Liver (tissue), 9 donors: Measurements from ENCODE around the gene HOXA7. TPM values are rescaled to one million over a fixed set of nuclear protein-coding genes. Genes with fewer than 3 reads are reported as not detected.

Experiments used
- DNase-seq: peaks from one replicate; pipeline ENCODE4 v3.0.0-alpha.2; 2017; ENCODE audit warnings: low spot score
- H3K27ac ChIP-seq, 2 donors: one replicate each; pipeline ENCODE4 v1.7.0; 2013; ENCODE audit warnings: inconsistent platforms in 2 of 2, low read length in 2 of 2, control low read depth in 1 of 2, low read depth in 1 of 2, mild to moderate bottlenecking in 1 of 2
- H3K27me3 ChIP-seq, 4 donors: one replicate each; pipeline versions ENCODE4 v1.6.1 to v1.7.0; 2013; ENCODE audit warnings: low read length in 3 of 4, inconsistent platforms in 1 of 4, mild to moderate bottlenecking in 1 of 4, moderate library complexity in 1 of 4; ENCODE audit not compliant: control insufficient read depth in 4 of 4, insufficient read depth in 4 of 4
- H3K36me3 ChIP-seq, 4 donors: one replicate each; pipeline versions ENCODE4 v1.6.1 to v1.7.0; 2013; ENCODE audit warnings: low read length in 3 of 4, mild to moderate bottlenecking in 3 of 4, low read depth in 1 of 4, moderate library complexity in 1 of 4; ENCODE audit not compliant: control insufficient read depth in 4 of 4, insufficient read depth in 3 of 4
- H3K4me1 ChIP-seq, 4 donors: one replicate each; pipeline versions ENCODE4 v1.6.1 to v1.7.0; 2013; ENCODE audit warnings: low read length in 3 of 4, mild to moderate bottlenecking in 3 of 4, moderate library complexity in 1 of 4; ENCODE audit not compliant: control insufficient read depth in 4 of 4, insufficient read depth in 4 of 4
- H3K4me3 ChIP-seq, 3 donors: one replicate each; pipeline versions ENCODE4 v1.6.1 to v1.7.0; 2013; ENCODE audit warnings: low read length in 3 of 3, control low read depth in 1 of 3, low read depth in 1 of 3, mild to moderate bottlenecking in 1 of 3
- H3K9ac ChIP-seq, 2 donors: one replicate each; pipeline ENCODE4 v1.7.0; 2013; ENCODE audit warnings: low read length in 2 of 2, mild to moderate bottlenecking in 2 of 2, moderate library complexity in 2 of 2, control low read depth in 1 of 2, low read depth in 1 of 2
- H3K9me3 ChIP-seq, 4 donors: one replicate each; pipeline versions ENCODE4 v1.6.1 to v1.7.0; 2013; ENCODE audit warnings: low read length in 3 of 4; ENCODE audit not compliant: control insufficient read depth in 4 of 4
- EGR1 ChIP-seq, 2 donors: IDR thresholded peaks; 2 replicates each; pipeline ENCODE4 v1.6.1; 2016 to 2018; ENCODE audit warnings: antibody characterized with exemption in 2 of 2, low read depth in 2 of 2
- FOXA2 ChIP-seq: IDR thresholded peaks from 2 replicates; pipeline ENCODE4 v1.6.1; 2016; ENCODE audit warnings: antibody characterized with exemption
- GABPA ChIP-seq, 2 donors: IDR thresholded peaks in 1 of 2; conservative IDR thresholded peaks in 1 of 2; 2 replicates each; pipeline ENCODE4 v1.6.1; 2016; ENCODE audit warnings: antibody characterized with exemption in 2 of 2, mild to moderate bottlenecking in 1 of 2, moderate library complexity in 1 of 2
- HNF4A ChIP-seq, 2 donors: conservative IDR thresholded peaks; 2 replicates each; pipeline ENCODE4 v1.6.1; 2016; ENCODE audit warnings: antibody characterized with exemption in 2 of 2, mild to moderate bottlenecking in 2 of 2
- HNF4G ChIP-seq: IDR thresholded peaks from 2 replicates; pipeline ENCODE4 v1.6.1; 2016; ENCODE audit warnings: antibody characterized with exemption
- JUND ChIP-seq, 2 donors: IDR thresholded peaks; 2 replicates each; pipeline ENCODE4 v1.6.1; 2016; ENCODE audit warnings: antibody characterized with exemption in 2 of 2
- NR2F2 ChIP-seq: IDR thresholded peaks from 2 replicates; pipeline ENCODE4 v1.6.1; 2016; ENCODE audit warnings: antibody characterized with exemption
- RAD21 ChIP-seq, 2 donors: IDR thresholded peaks; 2 replicates each; pipeline ENCODE4 v1.6.1; 2016; ENCODE audit warnings: antibody characterized with exemption in 2 of 2, mild to moderate bottlenecking in 2 of 2
- RXRA ChIP-seq, 2 donors: IDR thresholded peaks; 2 replicates each; pipeline ENCODE4 v1.6.1; 2017 to 2018; ENCODE audit warnings: antibody characterized with exemption in 2 of 2, mild to moderate bottlenecking in 1 of 2
- SP1 ChIP-seq: IDR thresholded peaks from 2 replicates; pipeline ENCODE4 v1.6.1; 2018; ENCODE audit warnings: antibody characterized with exemption, mild to moderate bottlenecking
- TAF1 ChIP-seq: conservative IDR thresholded peaks from 2 replicates; pipeline ENCODE4 v1.6.1; 2016; ENCODE audit warnings: antibody characterized with exemption, mild to moderate bottlenecking
- WGBS: extraction: QIAGEN DNeasy Blood & Tissue Kit; methylation state at CpG from one replicate; pipeline ENCODE4 v1.1.7; 2013; 5-methylcytosine and 5-hydroxymethylcytosine counted together
- polyA plus RNA-seq, 2 donors: library from polyadenylated mRNA; stranded (reverse) in 1 of 2; unstranded in 1 of 2; fragments of 200-250 nt in 1 of 2; fragments of >200 nt in 1 of 2; fragmentation: Nextera tagmentation in 1 of 2; extraction: Ambion mirVana in 1 of 2; gene quantifications; one replicate each; pipeline versions ENCODE4 v1.2.1 to v1.2.3, GENCODE V29; 2013 to 2015
- total RNA-seq, 2 donors: library from RNA; depleted of rRNA; stranded (reverse); fragments of >200 nt; gene quantifications; one replicate each; pipeline ENCODE4 v1.2.3, GENCODE V29; 2014
- TF ChIP-seq, protein P1 (sequence below): IDR thresholded peaks from 2 replicates; pipeline ENCODE4 v1.6.1; 2016; ENCODE audit warnings: antibody characterized with exemption
- TF ChIP-seq, protein P2 (sequence below): IDR thresholded peaks from 2 replicates; pipeline ENCODE4 v1.6.1; 2016; ENCODE audit warnings: antibody characterized with exemption, mild to moderate bottlenecking
- TF ChIP-seq, protein P3 (sequence below): IDR thresholded peaks from 2 replicates; pipeline ENCODE4 v1.6.1; 2016; ENCODE audit warnings: antibody characterized with exemption
- TF ChIP-seq, protein P4 (sequence below): IDR thresholded peaks from 2 replicates; pipeline ENCODE4 v1.6.1; 2016; ENCODE audit warnings: antibody characterized with exemption
- TF ChIP-seq, protein P5 (sequence below): fragments of 150-350 bp; IDR thresholded peaks from 2 replicates; pipeline ENCODE4 v1.5.1; 2017; ENCODE audit warnings: improper control_type of control experiment, low read depth, low read length; ENCODE audit not compliant: missing input control
- donor health status: healthy.
- donor health status: healthy.
- donor health status: healthy.
- donor health status: healthy.
- donor health status: healthy.

Gene HOXA7
- total and polyA plus RNA-seq, 4 donors: under 0.01 to 0.05 TPM; not detected in 2

DNA sequence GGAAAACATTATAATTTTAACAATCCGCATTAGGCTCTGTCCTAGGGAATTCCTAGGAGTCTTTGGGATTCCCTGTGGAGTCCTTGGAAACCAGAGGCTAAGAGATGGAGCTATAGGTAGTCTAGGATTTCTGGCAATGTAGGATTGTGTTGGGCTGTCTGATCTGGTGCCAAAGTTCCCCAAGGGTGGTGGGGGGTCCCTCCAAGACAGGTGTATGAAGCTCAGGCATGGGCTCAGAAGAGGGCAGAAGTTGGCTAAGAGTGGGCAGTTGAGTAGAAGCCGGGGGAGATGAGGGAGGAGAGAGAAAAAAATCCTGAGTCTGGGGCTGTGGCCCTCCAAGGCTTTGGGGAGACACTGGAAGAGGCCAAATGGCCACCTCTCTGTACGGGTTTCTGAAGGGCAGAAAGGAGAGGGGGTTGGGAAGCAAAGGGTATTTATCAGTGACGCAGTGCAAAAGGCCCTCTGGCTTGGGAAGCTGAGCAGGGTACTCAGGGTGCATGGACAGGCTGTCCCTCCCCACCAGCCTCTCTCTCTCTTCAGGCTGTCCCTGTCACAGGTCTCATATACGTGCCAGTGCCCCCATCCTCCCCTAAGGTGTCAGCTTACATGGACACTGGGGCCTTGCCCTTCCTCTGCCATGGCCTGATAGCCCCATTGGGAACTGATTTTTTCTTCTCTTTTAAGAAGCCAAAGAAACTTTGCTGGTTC is 9.8 kb downstream of the HOXA7 start:
- Histone ChIP-seq H3K9ac (no peak overlapping the region), H3K4me3 (no peak overlapping the region), H3K27me3 (peaks cover 8 to 32% (median 18%) of the 10 kb centered on the region in 4 donors), H3K4me1 (peaks cover 11 to 33% (median 14%) of the 10 kb centered on the region in 4 donors), H3K36me3 (no peaks in the 10 kb centered on the region), H3K9me3 (peaks cover 0 to 11% (median 0%) of the 10 kb centered on the region in 4 donors), H3K27ac (no peak overlapping the region)
- no peak for TF ChIP-seq RAD21 (IDR thresholded peaks at IDR 0.05)
- TF ChIP-seq, protein P1, sequence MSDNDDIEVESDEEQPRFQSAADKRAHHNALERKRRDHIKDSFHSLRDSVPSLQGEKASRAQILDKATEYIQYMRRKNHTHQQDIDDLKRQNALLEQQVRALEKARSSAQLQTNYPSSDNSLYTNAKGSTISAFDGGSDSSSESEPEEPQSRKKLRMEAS: no peak
- TF ChIP-seq, protein P2, sequence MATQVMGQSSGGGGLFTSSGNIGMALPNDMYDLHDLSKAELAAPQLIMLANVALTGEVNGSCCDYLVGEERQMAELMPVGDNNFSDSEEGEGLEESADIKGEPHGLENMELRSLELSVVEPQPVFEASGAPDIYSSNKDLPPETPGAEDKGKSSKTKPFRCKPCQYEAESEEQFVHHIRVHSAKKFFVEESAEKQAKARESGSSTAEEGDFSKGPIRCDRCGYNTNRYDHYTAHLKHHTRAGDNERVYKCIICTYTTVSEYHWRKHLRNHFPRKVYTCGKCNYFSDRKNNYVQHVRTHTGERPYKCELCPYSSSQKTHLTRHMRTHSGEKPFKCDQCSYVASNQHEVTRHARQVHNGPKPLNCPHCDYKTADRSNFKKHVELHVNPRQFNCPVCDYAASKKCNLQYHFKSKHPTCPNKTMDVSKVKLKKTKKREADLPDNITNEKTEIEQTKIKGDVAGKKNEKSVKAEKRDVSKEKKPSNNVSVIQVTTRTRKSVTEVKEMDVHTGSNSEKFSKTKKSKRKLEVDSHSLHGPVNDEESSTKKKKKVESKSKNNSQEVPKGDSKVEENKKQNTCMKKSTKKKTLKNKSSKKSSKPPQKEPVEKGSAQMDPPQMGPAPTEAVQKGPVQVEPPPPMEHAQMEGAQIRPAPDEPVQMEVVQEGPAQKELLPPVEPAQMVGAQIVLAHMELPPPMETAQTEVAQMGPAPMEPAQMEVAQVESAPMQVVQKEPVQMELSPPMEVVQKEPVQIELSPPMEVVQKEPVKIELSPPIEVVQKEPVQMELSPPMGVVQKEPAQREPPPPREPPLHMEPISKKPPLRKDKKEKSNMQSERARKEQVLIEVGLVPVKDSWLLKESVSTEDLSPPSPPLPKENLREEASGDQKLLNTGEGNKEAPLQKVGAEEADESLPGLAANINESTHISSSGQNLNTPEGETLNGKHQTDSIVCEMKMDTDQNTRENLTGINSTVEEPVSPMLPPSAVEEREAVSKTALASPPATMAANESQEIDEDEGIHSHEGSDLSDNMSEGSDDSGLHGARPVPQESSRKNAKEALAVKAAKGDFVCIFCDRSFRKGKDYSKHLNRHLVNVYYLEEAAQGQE: no peak
- TF ChIP-seq TAF1: no peak
- TF ChIP-seq, protein P3, sequence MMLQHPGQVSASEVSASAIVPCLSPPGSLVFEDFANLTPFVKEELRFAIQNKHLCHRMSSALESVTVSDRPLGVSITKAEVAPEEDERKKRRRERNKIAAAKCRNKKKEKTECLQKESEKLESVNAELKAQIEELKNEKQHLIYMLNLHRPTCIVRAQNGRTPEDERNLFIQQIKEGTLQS: no peak
- TF ChIP-seq JUND (IDR thresholded peaks at IDR 0.05): no peak
- TF ChIP-seq NR2F2: no peak
- TF ChIP-seq GABPA (IDR thresholded peaks at IDR 0.05 in 1 of 2, conservative IDR thresholded peaks at IDR 0.05 in 1 of 2): no peak
- TF ChIP-seq HNF4G: no peak
- no peak for TF ChIP-seq EGR1 (IDR thresholded peaks at IDR 0.05; ENCODE audit: low read depth in 2 of 2)
- no peak for TF ChIP-seq HNF4A (conservative IDR thresholded peaks at IDR 0.05)
- TF ChIP-seq, protein P4, sequence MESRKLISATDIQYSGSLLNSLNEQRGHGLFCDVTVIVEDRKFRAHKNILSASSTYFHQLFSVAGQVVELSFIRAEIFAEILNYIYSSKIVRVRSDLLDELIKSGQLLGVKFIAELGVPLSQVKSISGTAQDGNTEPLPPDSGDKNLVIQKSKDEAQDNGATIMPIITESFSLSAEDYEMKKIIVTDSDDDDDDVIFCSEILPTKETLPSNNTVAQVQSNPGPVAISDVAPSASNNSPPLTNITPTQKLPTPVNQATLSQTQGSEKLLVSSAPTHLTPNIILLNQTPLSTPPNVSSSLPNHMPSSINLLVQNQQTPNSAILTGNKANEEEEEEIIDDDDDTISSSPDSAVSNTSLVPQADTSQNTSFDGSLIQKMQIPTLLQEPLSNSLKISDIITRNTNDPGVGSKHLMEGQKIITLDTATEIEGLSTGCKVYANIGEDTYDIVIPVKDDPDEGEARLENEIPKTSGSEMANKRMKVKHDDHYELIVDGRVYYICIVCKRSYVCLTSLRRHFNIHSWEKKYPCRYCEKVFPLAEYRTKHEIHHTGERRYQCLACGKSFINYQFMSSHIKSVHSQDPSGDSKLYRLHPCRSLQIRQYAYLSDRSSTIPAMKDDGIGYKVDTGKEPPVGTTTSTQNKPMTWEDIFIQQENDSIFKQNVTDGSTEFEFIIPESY: no peak
- TF ChIP-seq SP1: no peak
- DNase-seq: no peak
- 32% methylated on average over 5 of the region's 5 CpGs for WGBS

DNA sequence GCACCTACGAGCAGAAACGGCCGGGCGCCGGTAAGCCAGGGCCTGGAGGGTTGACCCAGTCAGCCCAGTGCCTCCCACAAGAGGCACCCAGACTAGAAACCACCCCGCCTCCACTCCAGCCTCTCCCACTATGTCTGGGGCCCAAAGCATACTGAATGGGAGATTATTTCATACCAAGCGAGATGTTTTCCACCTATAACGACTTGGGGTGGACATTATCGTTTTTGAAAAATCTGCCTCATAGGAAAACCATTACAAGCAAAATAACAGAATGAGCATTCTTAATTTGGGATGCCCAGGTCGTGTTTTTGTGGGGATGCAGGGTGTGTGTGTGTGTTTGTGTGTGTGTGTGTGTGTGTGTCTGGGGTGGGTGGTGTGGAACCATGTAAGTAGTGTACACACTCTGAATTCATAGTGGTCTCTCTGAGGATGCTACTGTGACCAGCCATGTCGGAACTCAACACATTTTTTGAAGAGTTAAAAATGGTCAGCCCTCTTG is 10.5 kb downstream of the HOXA7 start:
- Histone ChIP-seq H3K4me3 (no peak overlapping the region), H3K4me1 (peaks cover 9 to 26% (median 10%) of the 10 kb centered on the region in 4 donors), H3K27ac (no peak overlapping the region), H3K9me3 (peaks cover 0 to 11% (median 0%) of the 10 kb centered on the region in 4 donors), H3K27me3 (peaks cover 8 to 33% (median 16%) of the 10 kb centered on the region in 4 donors), H3K36me3 (no peaks in the 10 kb centered on the region), H3K9ac (no peak overlapping the region)
- WGBS: 36% methylated on average over 11 of the region's 11 CpGs
- no peak for DNase-seq
- TF ChIP-seq RXRA (IDR thresholded peaks at IDR 0.05) (no peak), HNF4G (no peak), NR2F2 (no peak), SP1 (no peak), EGR1 (IDR thresholded peaks at IDR 0.05; ENCODE audit: low read depth in 2 of 2) (no peak), FOXA2 (no peak), HNF4A (conservative IDR thresholded peaks at IDR 0.05) (no peak)
- TF ChIP-seq, protein P5, sequence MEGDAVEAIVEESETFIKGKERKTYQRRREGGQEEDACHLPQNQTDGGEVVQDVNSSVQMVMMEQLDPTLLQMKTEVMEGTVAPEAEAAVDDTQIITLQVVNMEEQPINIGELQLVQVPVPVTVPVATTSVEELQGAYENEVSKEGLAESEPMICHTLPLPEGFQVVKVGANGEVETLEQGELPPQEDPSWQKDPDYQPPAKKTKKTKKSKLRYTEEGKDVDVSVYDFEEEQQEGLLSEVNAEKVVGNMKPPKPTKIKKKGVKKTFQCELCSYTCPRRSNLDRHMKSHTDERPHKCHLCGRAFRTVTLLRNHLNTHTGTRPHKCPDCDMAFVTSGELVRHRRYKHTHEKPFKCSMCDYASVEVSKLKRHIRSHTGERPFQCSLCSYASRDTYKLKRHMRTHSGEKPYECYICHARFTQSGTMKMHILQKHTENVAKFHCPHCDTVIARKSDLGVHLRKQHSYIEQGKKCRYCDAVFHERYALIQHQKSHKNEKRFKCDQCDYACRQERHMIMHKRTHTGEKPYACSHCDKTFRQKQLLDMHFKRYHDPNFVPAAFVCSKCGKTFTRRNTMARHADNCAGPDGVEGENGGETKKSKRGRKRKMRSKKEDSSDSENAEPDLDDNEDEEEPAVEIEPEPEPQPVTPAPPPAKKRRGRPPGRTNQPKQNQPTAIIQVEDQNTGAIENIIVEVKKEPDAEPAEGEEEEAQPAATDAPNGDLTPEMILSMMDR: no peak
- TF ChIP-seq, protein P1: no peak
- TF ChIP-seq, protein P4: no peak
